GM12874 (cell line): Measurements from ENCODE around the gene FICD.

Experiments
- CTCF ChIP-seq: IDR thresholded peaks from 2 replicates; pipeline ENCODE4 v1.5.1; 2011; ENCODE audit warnings: low read depth, mild to moderate bottlenecking, control low read depth, low read length, moderate library complexity; ENCODE audit not compliant: insufficient read depth

The FICD gene

GRCh38 chr12:108530161-108530560 lies 15.1 kb downstream of the FICD start:
- TF ChIP-seq CTCF: no peak

DNA sequence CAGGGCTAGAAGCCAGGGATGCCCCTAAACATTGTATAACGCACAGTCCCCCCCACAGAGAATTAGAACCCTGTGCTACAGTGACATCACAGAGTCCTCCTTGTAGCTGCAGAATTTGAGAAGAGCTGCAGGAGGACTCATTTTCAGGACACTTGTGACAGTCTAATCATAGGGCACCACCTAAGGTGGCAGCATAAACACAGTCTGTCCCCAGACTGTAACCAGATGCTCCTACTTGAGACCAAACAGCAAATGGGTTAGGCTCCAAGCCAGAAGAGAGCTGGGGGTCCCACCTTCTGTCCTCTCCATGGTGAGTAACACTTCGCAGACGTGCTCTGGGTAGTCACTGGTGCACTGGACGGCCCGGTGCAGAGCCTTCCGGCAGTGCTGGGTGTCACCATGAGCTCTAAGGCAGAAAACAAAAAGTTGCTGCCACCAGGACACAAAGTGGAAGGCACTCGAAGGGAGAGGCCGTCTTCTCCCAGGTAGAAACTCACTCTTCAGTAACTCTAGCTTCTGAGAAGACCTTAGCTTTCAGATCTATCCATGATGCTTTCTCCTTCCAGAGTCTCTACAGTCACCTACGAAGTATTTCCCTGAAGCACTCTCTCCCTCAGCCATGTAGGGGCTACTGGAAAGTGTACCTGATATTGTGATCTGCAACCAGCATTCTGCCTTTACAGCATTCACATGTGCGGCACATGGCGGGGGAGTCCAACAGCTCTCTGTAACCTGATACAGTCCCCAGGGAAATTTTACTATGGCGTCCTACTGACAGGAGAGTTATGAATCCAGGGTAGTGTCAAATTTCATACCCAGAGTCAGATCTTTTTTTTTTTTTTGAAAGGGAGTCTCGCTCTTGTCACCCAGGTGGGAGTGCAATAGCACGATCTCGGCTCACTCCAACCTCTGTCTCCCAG lies 17.1 kb downstream of the FICD start:
- TF ChIP-seq CTCF: no peak

- no peak for TF ChIP-seq CTCF
Measured at GRCh38 chr12:108538146-108538545, 23.1 kb downstream of the FICD start.

DNA sequence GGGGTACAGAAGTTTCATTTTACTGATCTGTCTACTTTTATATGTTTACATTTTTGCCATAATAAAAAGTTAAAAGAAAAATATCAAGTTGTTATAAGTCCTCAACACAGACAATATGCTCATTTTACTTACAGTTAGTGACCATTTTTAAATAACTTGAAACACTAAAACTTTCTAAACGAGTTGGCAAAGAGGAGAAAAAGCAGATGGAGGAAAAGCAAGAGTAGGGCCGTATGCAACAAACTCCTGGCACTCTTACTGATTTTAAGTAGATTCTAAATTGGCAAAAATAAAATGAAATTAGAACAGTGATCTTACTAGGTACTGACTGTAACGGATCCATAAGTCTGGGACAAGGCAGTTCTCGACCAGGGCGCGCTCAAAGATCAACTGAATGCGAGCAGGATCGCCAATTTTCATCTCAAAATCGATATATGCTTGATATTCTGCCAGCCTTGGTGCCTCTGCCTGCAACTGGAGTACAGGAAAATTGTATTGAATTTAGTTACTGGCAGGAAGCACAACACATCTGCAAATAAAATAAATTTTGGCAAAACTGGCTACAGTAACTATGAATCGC lies 23.6 kb downstream of the FICD start:
- no peak for TF ChIP-seq CTCF

GRCh38 chr12:108542320-108542719 lies 27.2 kb downstream of the FICD start:
- no peak for TF ChIP-seq CTCF

DNA sequence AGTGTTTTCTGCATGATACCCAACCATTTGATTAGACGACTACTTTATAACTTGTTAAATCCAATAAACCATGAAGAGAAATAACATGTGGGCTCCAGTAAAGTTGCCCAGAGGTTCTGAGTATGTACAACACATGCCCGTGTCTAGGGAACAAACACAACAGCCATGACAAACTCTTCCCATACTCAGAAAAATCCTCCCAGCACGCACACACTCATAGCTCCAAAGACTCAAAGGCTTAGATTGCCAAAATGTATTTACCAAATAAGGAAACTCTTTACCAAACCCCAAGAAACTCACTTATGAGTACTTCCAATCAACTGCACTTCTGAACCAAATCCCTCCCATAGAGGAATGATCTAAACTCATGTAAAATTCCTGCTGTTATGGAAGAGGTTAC lies 28.6 kb downstream of the FICD start:
- TF ChIP-seq CTCF: no peak

DNA sequence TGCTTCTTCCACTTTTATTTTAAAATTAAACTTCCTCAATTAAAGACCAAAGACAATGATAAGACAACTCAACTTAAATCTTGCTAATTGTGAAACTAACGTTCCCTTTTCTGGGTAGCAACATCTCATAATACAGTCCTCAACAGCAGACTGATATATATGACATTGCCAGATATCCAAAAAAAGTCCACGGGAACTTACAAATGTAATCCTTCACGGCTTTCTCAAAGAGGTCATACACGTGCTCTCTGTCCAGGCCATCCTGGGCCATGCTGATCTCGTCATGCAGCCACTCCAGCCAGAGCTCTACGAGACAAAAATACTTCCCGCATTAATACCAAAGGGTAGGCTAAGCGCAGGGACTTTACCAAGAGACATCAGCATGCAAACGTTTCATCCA lies 32.6 kb downstream of the FICD start:
- no peak for TF ChIP-seq CTCF
